Pancreas (tissue), 10 donors: ENCODE data around the gene CORT. TPM values are rescaled to one million over a fixed set of nuclear protein-coding genes. Genes with fewer than 3 reads are reported as not detected.

Experiments used
- ATAC-seq, 4 donors: fragments of 200-7000 bp; cut with Tn5 transposase; one replicate each; pipeline versions ENCODE4 v1.8.0 to v1.9.1; 2020; ENCODE audit warnings: mild to moderate bottlenecking in 4 of 4, moderate library complexity in 4 of 4
- DNase-seq, 6 donors: peaks; one replicate each; pipeline ENCODE4 v3.0.0-alpha.2; 2020
- FAIRE-seq: peaks from 2 replicates; lab custom pipeline; 2012; peaks lifted over from hg19 to GRCh38; lab: Jason Lieb, UNC
- H3K27ac ChIP-seq, 4 donors: fragments of 200-600 bp; sonication (generic); 1 replicate in 3 of 4; 2 replicates in 1 of 4; pipeline versions ENCODE4 v1.5.0 to v1.8.0; 2020
- H3K27me3 ChIP-seq, 4 donors: fragments of 200-600 bp; one replicate each; pipeline ENCODE4 v1.8.0; 2021
- H3K36me3 ChIP-seq, 3 donors: fragments of 200-600 bp; sonication (generic) in 1 of 3; one replicate each; pipeline versions ENCODE4 v1.5.0 to v1.8.0; 2020 to 2021
- H3K4me1 ChIP-seq, 3 donors: fragments of 200-600 bp; one replicate each; pipeline ENCODE4 v1.8.0; 2021
- H3K4me3 ChIP-seq, 4 donors: fragments of 200-600 bp; sonication (generic) in 2 of 4; one replicate each; pipeline versions ENCODE4 v1.5.0 to v1.8.0; 2020 to 2021
- H3K9me3 ChIP-seq, 4 donors: fragments of 200-600 bp; one replicate each; pipeline ENCODE4 v1.8.0; 2021
- CTCF ChIP-seq, 4 donors: fragments of 200-600 bp; sonication (generic) in 3 of 4; IDR thresholded peaks; one replicate each; pipeline versions ENCODE4 v1.5.0 to v1.8.0; 2021; ENCODE audit warnings: antibody characterized with exemption in 4 of 4
- WGBS, 2 donors: extraction: QIAGEN DNeasy Blood & Tissue Kit; methylation state at CpG; one replicate each; pipeline ENCODE4 v1.1.7; 2013; 5-methylcytosine and 5-hydroxymethylcytosine counted together
- intact Hi-C, 3 donors: fragments of 100-400 bp; cut with DNase I; formaldehyde crosslinking; loops; one replicate each; pipeline versions ENCODE4 v1.11.1 to v1.14.2; 2022
- polyA plus RNA-seq, 2 donors: library from polyadenylated mRNA; stranded (reverse); fragments of 200-250 nt; gene quantifications; one replicate each; pipeline ENCODE4 v1.2.3, GENCODE V29; 2013
- total RNA-seq, 6 donors: library from RNA; stranded (reverse); fragmentation: NEBNext Ultra II Directional in 4 of 6; extraction: Animal tissue kit (Norgen Biotek cat#: 25700) in 4 of 6; gene quantifications; one replicate each; pipeline versions ENCODE4 v1.2.1 to v1.2.4, GENCODE V29; 2021 to 2023
- donor health status: healthy with polysubstance abuse.
- donor health status: DM: no; HTN: no; CAD: no; lungs with moderate emphysema.
- donor health status: DM: no; HTN: no; CAD: no.
- donor health status: control.
- donor health status: control.
- donor health status: Bipolar disorder and iron deficiency.
- donor health status: DM: yes; HTN: yes; CAD: no.
- donor health status: DM: no; HTN: no; CAD: no.
- donor health status: DM: no; HTN: no; CAD: no.
- donor health status: DM: yes; HTN: yes; CAD: no.

The CORT gene
- total and polyA plus RNA-seq, 8 donors: 0.22 to 0.85 (median 0.34) TPM; not detected in 5

- H3K4me3 ChIP-seq: no peak overlapping the region
- no peak for DNase-seq
- peaks cover 0 to 7% (median 7%) of the 10 kb centered on the region in 3 donors for H3K4me1 ChIP-seq
- no peak for ATAC-seq
- TF ChIP-seq CTCF (IDR thresholded peaks at IDR 0.05): no peak
- FAIRE-seq: no peak
- H3K36me3 ChIP-seq: no peaks in the 10 kb centered on the region
- H3K9me3 ChIP-seq: no peaks in the 10 kb centered on the region
- no peak overlapping the region for H3K27ac ChIP-seq
- intact Hi-C loops: loop anchor here in 1 of 3 donors (5.0 kb wide), 1 partner anchor 58 kb away; the partner anchor contains the start of gene CENPS
- no peaks in the 10 kb centered on the region for H3K27me3 ChIP-seq
- WGBS, 2 donors: 72 to 82% methylated on average over 12 of the region's 12 CpGs
Observed at GRCh38 chr1:10490286-10490970, 40.6 kb downstream of the CORT start.

- Histone ChIP-seq H3K4me3 (no peak overlapping the region), H3K4me1 (peaks cover 0 to 10% (median 10%) of the 10 kb centered on the region in 3 donors), H3K9me3 (no peaks in the 10 kb centered on the region), H3K36me3 (no peaks in the 10 kb centered on the region), H3K27me3 (no peaks in the 10 kb centered on the region), H3K27ac (no peak overlapping the region)
- WGBS, 2 donors: 84% methylated on average over 5 of the region's 5 CpGs
- FAIRE-seq (no peak), ATAC-seq (peak in 1 of 4 donors; percentile 6), DNase-seq (no peak)
- no peak for TF ChIP-seq CTCF (IDR thresholded peaks at IDR 0.05)
- intact Hi-C loops: loop anchor here in 1 of 3 donors (5.0 kb wide), 1 partner anchor 62 kb away; the partner anchor contains the start of gene CENPS
Observed at GRCh38 chr1:10494418-10494753, 44.6 kb downstream of the CORT start.

- FAIRE-seq (no peak), DNase-seq (peak; percentile 43 to 92 (median 72)), ATAC-seq (peak; percentile 85 to 94 (median 91))
- intact Hi-C loops: loop anchor here in 1 of 3 donors (5.0 kb wide), 1 partner anchor 63 kb away; the partner anchor contains the start of gene CENPS
- Histone ChIP-seq H3K4me1 (peaks cover 0 to 10% (median 10%) of the 10 kb centered on the region in 3 donors), H3K36me3 (no peaks in the 10 kb centered on the region), H3K4me3 (peak overlapping the region in 1 of 4 donors; percentile 30), H3K9me3 (no peaks in the 10 kb centered on the region), H3K27ac (peak overlapping the region in 3 of 4 donors; percentile 30 to 70 (median 63)), H3K27me3 (no peaks in the 10 kb centered on the region)
- 2 to 3% methylated on average over 15 of the region's 15 CpGs for WGBS, 2 donors
- peak; percentile 91 to 94 (median 92) for TF ChIP-seq CTCF (IDR thresholded peaks at IDR 0.05)
Observed at GRCh38 chr1:10494754-10495474, 45.1 kb downstream of the CORT start.

GRCh38 chr1:10495475-10495817 lies 45.6 kb downstream of the CORT start:
- H3K27me3 ChIP-seq: no peaks in the 10 kb centered on the region
- DNase-seq: no peak
- no peaks in the 10 kb centered on the region for H3K36me3 ChIP-seq
- H3K27ac ChIP-seq: peak overlapping the region in 3 of 4 donors; percentile 30 to 70 (median 63)
- no peak for ATAC-seq
- intact Hi-C loops: no loop called here
- no peak for TF ChIP-seq CTCF (IDR thresholded peaks at IDR 0.05)
- H3K9me3 ChIP-seq: no peaks in the 10 kb centered on the region
- FAIRE-seq: no peak
- peaks cover 0 to 10% (median 10%) of the 10 kb centered on the region in 3 donors for H3K4me1 ChIP-seq
- peak overlapping the region in 1 of 4 donors; percentile 30 for H3K4me3 ChIP-seq
- WGBS, 2 donors: 64 to 70% methylated on average over 10 of the region's 10 CpGs
